Activated CD4-positive, alpha-beta T cell treated with anti-CD3 and anti-CD28 coated beads, Interleukin-2, Interleukin-6, amounts not matched to agents 100 ng/mL and 50 ng/mL, durations not matched to agents 16 hours and 8 hours (primary cell): ENCODE results near the gene MGAT4A.
A peak's percentile ranks its signal among the peaks of the same experiment; 100 is the strongest.
"Not testable (repeated sequence)": the region's sequence is repeated elsewhere in the genome, so short reads cannot be mapped to it uniquely, and the experiment has no call there.

Experiments used
- DNase-seq: peaks from one replicate; pipeline ENCODE4 v3.0.0-alpha.2; 2020

The MGAT4A gene

GRCh38 chr2:98759338-98759737 is 28.4 kb upstream of the MGAT4A start:
- no peak for DNase-seq

GRCh38 chr2:98757904-98758421 is 27.0 kb upstream of the MGAT4A start:
- peak; percentile 55 for DNase-seq

GRCh38 chr2:98753801-98754200 is 22.9 kb upstream of the MGAT4A start:
- DNase-seq, result no peak

- DNase-seq, result not testable (repeated sequence)
These were observed 21.8 kb upstream of the MGAT4A start for GRCh38 chr2:98752711-98753110.

- no peak for DNase-seq
These were observed 20.8 kb upstream of the MGAT4A start for GRCh38 chr2:98751748-98752147.

GRCh38 chr2:98750593-98751282 is 19.8 kb upstream of the MGAT4A start:
- DNase-seq, result no peak

GRCh38 chr2:98749066-98749450 is 18.1 kb upstream of the MGAT4A start:
- no peak for DNase-seq

- no peak for DNase-seq
These were observed 17.5 kb upstream of the MGAT4A start for GRCh38 chr2:98748292-98749065.

GRCh38 chr2:98747888-98748287 is 17.0 kb upstream of the MGAT4A start:
- no peak for DNase-seq

- DNase-seq, result no peak
These were observed 15.5 kb upstream of the MGAT4A start for GRCh38 chr2:98746426-98746825.

- DNase-seq, result no peak
These were observed 13.7 kb upstream of the MGAT4A start for GRCh38 chr2:98744595-98744994.

- no peak for DNase-seq
These were observed 12.9 kb upstream of the MGAT4A start for GRCh38 chr2:98743835-98744234.

GRCh38 chr2:98739020-98739419 is 8.1 kb upstream of the MGAT4A start:
- no peak for DNase-seq

GRCh38 chr2:98738304-98738703 is 7.4 kb upstream of the MGAT4A start:
- no peak for DNase-seq

GRCh38 chr2:98737848-98738247 is 6.9 kb upstream of the MGAT4A start:
- no peak for DNase-seq

GRCh38 chr2:98736464-98736889 is 5.5 kb upstream of the MGAT4A start:
- DNase-seq, result peak; percentile 62

- no peak for DNase-seq
These were observed 3.9 kb upstream of the MGAT4A start for GRCh38 chr2:98734823-98735260.

GRCh38 chr2:98734162-98734561 is 3.2 kb upstream of the MGAT4A start:
- no peak for DNase-seq

- DNase-seq, result no peak
These were observed 1.6 kb upstream of the MGAT4A start for GRCh38 chr2:98732430-98733051.

GRCh38 chr2:98731894-98732349 is 990 bp upstream of the MGAT4A start:
- no peak for DNase-seq

GRCh38 chr2:98730707-98731040 is 258 bp downstream of the MGAT4A start:
- peak; percentile 60 for DNase-seq

GRCh38 chr2:98730053-98730706 is 752 bp downstream of the MGAT4A start:
- peak; percentile 62 for DNase-seq

- no peak for DNase-seq
These were observed 1.3 kb downstream of the MGAT4A start for GRCh38 chr2:98729652-98730051.
